Body of pancreas (tissue), 4 donors: ENCODE measurements around the gene CST3.

Experiments
- POLR2A ChIP-seq, 3 donors: fragments of 450-650 bp; IDR thresholded peaks; one replicate each; pipeline ENCODE4 v1.6.1; 2016; ENCODE audit warnings: antibody characterized with exemption in 3 of 3, mild to moderate bottlenecking in 2 of 3
- TF ChIP-seq, protein P1 (sequence below), 7 experiments: fragments of 450-650 bp in 4 of 7; fragments of 200-600 bp in 3 of 7; sonication (generic) in 3 of 7; IDR thresholded peaks; one replicate each; pipeline ENCODE4 v1.5.1; 2016 to 2019; ENCODE audit warnings: antibody characterized with exemption in 7 of 7

- TF ChIP-seq, protein P1, sequence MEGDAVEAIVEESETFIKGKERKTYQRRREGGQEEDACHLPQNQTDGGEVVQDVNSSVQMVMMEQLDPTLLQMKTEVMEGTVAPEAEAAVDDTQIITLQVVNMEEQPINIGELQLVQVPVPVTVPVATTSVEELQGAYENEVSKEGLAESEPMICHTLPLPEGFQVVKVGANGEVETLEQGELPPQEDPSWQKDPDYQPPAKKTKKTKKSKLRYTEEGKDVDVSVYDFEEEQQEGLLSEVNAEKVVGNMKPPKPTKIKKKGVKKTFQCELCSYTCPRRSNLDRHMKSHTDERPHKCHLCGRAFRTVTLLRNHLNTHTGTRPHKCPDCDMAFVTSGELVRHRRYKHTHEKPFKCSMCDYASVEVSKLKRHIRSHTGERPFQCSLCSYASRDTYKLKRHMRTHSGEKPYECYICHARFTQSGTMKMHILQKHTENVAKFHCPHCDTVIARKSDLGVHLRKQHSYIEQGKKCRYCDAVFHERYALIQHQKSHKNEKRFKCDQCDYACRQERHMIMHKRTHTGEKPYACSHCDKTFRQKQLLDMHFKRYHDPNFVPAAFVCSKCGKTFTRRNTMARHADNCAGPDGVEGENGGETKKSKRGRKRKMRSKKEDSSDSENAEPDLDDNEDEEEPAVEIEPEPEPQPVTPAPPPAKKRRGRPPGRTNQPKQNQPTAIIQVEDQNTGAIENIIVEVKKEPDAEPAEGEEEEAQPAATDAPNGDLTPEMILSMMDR (IDR thresholded peaks at IDR 0.05), result no peak
- no peak for TF ChIP-seq POLR2A (IDR thresholded peaks at IDR 0.05)
Observed at GRCh38 chr20:23673209-23673608, 35.5 kb upstream of the CST3 start.
